ENCODE measurements around the gene TRPC4AP.

DNA sequence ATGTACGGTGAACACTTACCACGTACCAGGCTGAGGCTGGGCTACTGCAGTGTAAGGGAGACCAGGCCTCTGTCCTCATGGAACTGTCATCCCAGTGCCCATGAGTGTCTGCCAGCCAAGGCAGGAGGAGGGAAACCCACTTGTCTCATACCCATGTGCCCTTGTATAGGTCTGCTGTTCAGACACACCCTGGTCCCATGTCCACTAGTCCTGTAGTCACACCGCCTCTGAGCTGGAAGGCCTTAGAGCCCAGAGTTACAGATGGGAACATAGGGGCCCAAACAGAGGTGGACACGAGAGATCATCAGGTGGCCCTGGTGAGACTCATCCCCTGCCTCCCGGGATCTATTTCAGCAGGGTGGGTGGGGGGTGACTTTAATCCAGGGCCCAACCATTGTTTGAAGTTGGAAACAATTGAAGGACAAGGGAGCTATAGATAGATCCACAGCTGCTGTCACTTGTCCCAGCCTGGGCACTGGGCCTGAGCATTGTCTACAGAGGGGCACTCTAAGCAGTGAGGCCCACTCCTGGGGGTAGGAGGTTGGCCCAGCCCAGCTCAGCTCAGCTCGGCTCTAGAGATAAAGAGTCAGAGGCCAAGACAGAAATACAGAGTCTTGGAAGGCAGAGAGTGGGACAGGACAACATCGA is 122.3 kb downstream of the TRPC4AP start:
- TF ChIP-seq, protein P1, sequence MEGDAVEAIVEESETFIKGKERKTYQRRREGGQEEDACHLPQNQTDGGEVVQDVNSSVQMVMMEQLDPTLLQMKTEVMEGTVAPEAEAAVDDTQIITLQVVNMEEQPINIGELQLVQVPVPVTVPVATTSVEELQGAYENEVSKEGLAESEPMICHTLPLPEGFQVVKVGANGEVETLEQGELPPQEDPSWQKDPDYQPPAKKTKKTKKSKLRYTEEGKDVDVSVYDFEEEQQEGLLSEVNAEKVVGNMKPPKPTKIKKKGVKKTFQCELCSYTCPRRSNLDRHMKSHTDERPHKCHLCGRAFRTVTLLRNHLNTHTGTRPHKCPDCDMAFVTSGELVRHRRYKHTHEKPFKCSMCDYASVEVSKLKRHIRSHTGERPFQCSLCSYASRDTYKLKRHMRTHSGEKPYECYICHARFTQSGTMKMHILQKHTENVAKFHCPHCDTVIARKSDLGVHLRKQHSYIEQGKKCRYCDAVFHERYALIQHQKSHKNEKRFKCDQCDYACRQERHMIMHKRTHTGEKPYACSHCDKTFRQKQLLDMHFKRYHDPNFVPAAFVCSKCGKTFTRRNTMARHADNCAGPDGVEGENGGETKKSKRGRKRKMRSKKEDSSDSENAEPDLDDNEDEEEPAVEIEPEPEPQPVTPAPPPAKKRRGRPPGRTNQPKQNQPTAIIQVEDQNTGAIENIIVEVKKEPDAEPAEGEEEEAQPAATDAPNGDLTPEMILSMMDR (IDR thresholded peaks at IDR 0.05), result no peak
- TF ChIP-seq POLR2A (IDR thresholded peaks at IDR 0.05) (no peak), EP300 (IDR thresholded peaks at IDR 0.05) (no peak)
